Measurements from ENCODE around the gene PTGER2.
A peak's percentile ranks its signal among the peaks of the same experiment; 100 is the strongest.

Gene PTGER2

GRCh38 chr14:52336241-52336640 is 22.1 kb downstream of the PTGER2 start:
- no peak for DNase-seq (ENCODE audit: low read depth, low spot score)

- DNase-seq (ENCODE audit: low read depth, low spot score), result no peak
Measured at GRCh38 chr14:52338051-52338681, 24.1 kb downstream of the PTGER2 start.

GRCh38 chr14:52339262-52339661 is 25.1 kb downstream of the PTGER2 start:
- no peak for DNase-seq (ENCODE audit: low read depth, low spot score)

GRCh38 chr14:52342849-52343596 is 28.9 kb downstream of the PTGER2 start:
- peak; percentile 3 for DNase-seq (ENCODE audit: low read depth, low spot score)

GRCh38 chr14:52346778-52347177 is 32.7 kb downstream of the PTGER2 start:
- DNase-seq (ENCODE audit: low read depth, low spot score), result no peak

- DNase-seq (ENCODE audit: low read depth, low spot score), result no peak
Measured at GRCh38 chr14:52348279-52348678, 34.2 kb downstream of the PTGER2 start.

GRCh38 chr14:52348776-52349175 is 34.7 kb downstream of the PTGER2 start:
- DNase-seq (ENCODE audit: low read depth, low spot score), result no peak

GRCh38 chr14:52349731-52350130 is 35.6 kb downstream of the PTGER2 start:
- no peak for DNase-seq (ENCODE audit: low read depth, low spot score)

GRCh38 chr14:52350445-52350844 is 36.3 kb downstream of the PTGER2 start:
- DNase-seq (ENCODE audit: low read depth, low spot score), result no peak

- no peak for DNase-seq (ENCODE audit: low read depth, low spot score)
Measured at GRCh38 chr14:52351233-52352060, 37.3 kb downstream of the PTGER2 start.

GRCh38 chr14:52352061-52352491 is 38.0 kb downstream of the PTGER2 start:
- no peak for DNase-seq (ENCODE audit: low read depth, low spot score)

GRCh38 chr14:52352569-52352968 is 38.5 kb downstream of the PTGER2 start:
- DNase-seq (ENCODE audit: low read depth, low spot score), result no peak

GRCh38 chr14:52354242-52354641 is 40.1 kb downstream of the PTGER2 start:
- no peak for DNase-seq (ENCODE audit: low read depth, low spot score)

- no peak for DNase-seq (ENCODE audit: low read depth, low spot score)
Measured at GRCh38 chr14:52355016-52355431, 40.9 kb downstream of the PTGER2 start.

GRCh38 chr14:52355526-52355925 is 41.4 kb downstream of the PTGER2 start:
- no peak for DNase-seq (ENCODE audit: low read depth, low spot score)

GRCh38 chr14:52356025-52356424 is 41.9 kb downstream of the PTGER2 start:
- no peak for DNase-seq (ENCODE audit: low read depth, low spot score)

GRCh38 chr14:52360831-52361230 is 46.7 kb downstream of the PTGER2 start:
- peak; percentile 33 for DNase-seq (ENCODE audit: low read depth, low spot score)

GRCh38 chr14:52363041-52363704 is 49.1 kb downstream of the PTGER2 start:
- no peak for DNase-seq (ENCODE audit: low read depth, low spot score)

GRCh38 chr14:52363961-52364360 is 49.8 kb downstream of the PTGER2 start:
- no peak for DNase-seq (ENCODE audit: low read depth, low spot score)

GRCh38 chr14:52365071-52365470 is 51.0 kb downstream of the PTGER2 start:
- DNase-seq (ENCODE audit: low read depth, low spot score), result no peak

GRCh38 chr14:52366796-52367315 is 52.7 kb downstream of the PTGER2 start:
- DNase-seq (ENCODE audit: low read depth, low spot score), result no peak

All from ELF-1 (cell line).